ENCODE measurements around the gene NOS3.
A peak's percentile ranks its signal among the peaks of the same experiment; 100 is the strongest.
"Not testable (repeated sequence)": the region's sequence is repeated elsewhere in the genome, so short reads cannot be mapped to it uniquely, and the experiment has no call there.

Gene NOS3

GRCh38 chr7:151017370-151017952, 26.6 kb downstream of the NOS3 start:
- DNase-seq (ENCODE audit: low read depth in 2 of 2): no peak

- DNase-seq (ENCODE audit: low read depth in 2 of 2): peak; percentile 71 to 78
These were observed 27.2 kb downstream of the NOS3 start for GRCh38 chr7:151017953-151018420.

GRCh38 chr7:151018421-151019129, 27.8 kb downstream of the NOS3 start:
- DNase-seq (ENCODE audit: low read depth in 2 of 2): no peak

- DNase-seq (ENCODE audit: low read depth in 2 of 2): no peak
These were observed 28.3 kb downstream of the NOS3 start for GRCh38 chr7:151019130-151019447.

GRCh38 chr7:151020231-151020630, 29.4 kb downstream of the NOS3 start:
- no peak for DNase-seq (ENCODE audit: low read depth in 2 of 2)

GRCh38 chr7:151023232-151023631, 32.4 kb downstream of the NOS3 start:
- DNase-seq (ENCODE audit: low read depth in 2 of 2): no peak

- no peak for DNase-seq (ENCODE audit: low read depth in 2 of 2)
These were observed 33.7 kb downstream of the NOS3 start, which contains the start of gene ATG9B for GRCh38 chr7:151024435-151025056. Gene ATG9B (minus strand): TSS chr7:151024494. CDS start chr7:151024423, 71 bp downstream.

- no peak for DNase-seq (ENCODE audit: low read depth in 2 of 2)
These were observed 35.3 kb downstream of the NOS3 start for GRCh38 chr7:151025924-151026671.

- DNase-seq (ENCODE audit: low read depth in 2 of 2): not testable (repeated sequence)
These were observed 36.2 kb downstream of the NOS3 start for GRCh38 chr7:151026771-151027727.

GRCh38 chr7:151027728-151028130, 36.9 kb downstream of the NOS3 start:
- DNase-seq (ENCODE audit: low read depth in 2 of 2): not testable (repeated sequence)

- DNase-seq (ENCODE audit: low read depth in 2 of 2): peak; percentile 96 to 97
These were observed 37.5 kb downstream of the NOS3 start, which contains the start of gene ABCB8 for GRCh38 chr7:151028131-151028947. Gene ABCB8 (plus strand): TSS chr7:151028450. CDS start chr7:151028516, 66 bp downstream.

- DNase-seq (ENCODE audit: low read depth in 2 of 2): no peak
These were observed 38.2 kb downstream of the NOS3 start for GRCh38 chr7:151028948-151029501.

- no peak for DNase-seq (ENCODE audit: low read depth in 2 of 2)
These were observed 40.2 kb downstream of the NOS3 start for GRCh38 chr7:151031011-151031410.

- no peak for DNase-seq (ENCODE audit: low read depth in 2 of 2)
These were observed 42.4 kb downstream of the NOS3 start for GRCh38 chr7:151032936-151033863.

GRCh38 chr7:151033864-151034249, 43.0 kb downstream of the NOS3 start:
- DNase-seq (ENCODE audit: low read depth in 2 of 2): no peak

GRCh38 chr7:151034312-151035025, 43.7 kb downstream of the NOS3 start:
- DNase-seq (ENCODE audit: low read depth in 2 of 2): no peak

GRCh38 chr7:151035026-151035717, 44.4 kb downstream of the NOS3 start:
- DNase-seq (ENCODE audit: low read depth in 2 of 2): no peak
